Muscle of back (tissue), 13 donors: Measurements from ENCODE around the gene PRR13. TPM values are rescaled to one million over a fixed set of nuclear protein-coding genes. Genes with fewer than 3 reads are reported as not detected.
A peak's percentile ranks its signal among the peaks of the same experiment; 100 is the strongest.
"Not testable (repeated sequence)": the region's sequence is repeated elsewhere in the genome, so short reads cannot be mapped to it uniquely, and the experiment has no call there.

Source experiments
- DNase-seq, 3 donors: peaks; one replicate each; pipeline versions ENCODE4 v3.0.0 to v3.0.0-alpha.2; 2013
- long read RNA-seq, 9 donors: transcript quantifications; one replicate each; lab custom pipeline, GENCODE V29; 2026
- polyA plus RNA-seq, 10 donors: library from polyadenylated mRNA; unstranded; fragments of 120-200 nt; gene quantifications; one replicate each; pipeline ENCODE4 v1.2.1, GENCODE V29; 2013; ENCODE audit not compliant: insufficient read length in 10 of 10

PRR13 gene
- polyA plus RNA-seq, result 10 to 100 TPM; 39.2 to 58.4 (median 49.0) TPM
- long read RNA-seq, donor 1, transcript PRR13-202 (4 exons, 1,229 nt), result major isoform, 9 of 20 reads
- long read RNA-seq, donor 1, partial matches to known transcripts, result 6 of 20 reads
- long read RNA-seq, donor 1, other reads (novel, unspliced or antisense), result 0 of 20 reads
- long read RNA-seq, donor 2, transcript PRR13-202 (4 exons, 1,229 nt), result major isoform, 5 of 9 reads
- long read RNA-seq, donor 2, partial matches to known transcripts, result 0 of 9 reads
- long read RNA-seq, donor 2, other reads (novel, unspliced or antisense), result 0 of 9 reads
- long read RNA-seq, donor 3, result 0 reads
- long read RNA-seq, donor 4, transcript PRR13-202 (4 exons, 1,229 nt), result major isoform, 7 of 14 reads
- long read RNA-seq, donor 4, partial matches to known transcripts, result 0 of 14 reads
- long read RNA-seq, donor 4, other reads (novel, unspliced or antisense), result 0 of 14 reads
- long read RNA-seq, donor 5, transcript PRR13-202 (4 exons, 1,229 nt), result major isoform, 11 of 33 reads
- long read RNA-seq, donor 5, transcript PRR13-208 (3 exons, 786 nt), result minor isoform, 7 of 33 reads
- long read RNA-seq, donor 5, partial matches to known transcripts, result 12 of 33 reads
- long read RNA-seq, donor 5, other reads (novel, unspliced or antisense), result 0 of 33 reads
- long read RNA-seq, donor 6, transcript PRR13-202 (4 exons, 1,229 nt), result major isoform, 7 of 13 reads
- long read RNA-seq, donor 6, partial matches to known transcripts, result 0 of 13 reads
- long read RNA-seq, donor 6, other reads (novel, unspliced or antisense), result 0 of 13 reads
- long read RNA-seq, donor 7, transcript PRR13-202 (4 exons, 1,229 nt), result major isoform, 8 of 14 reads
- long read RNA-seq, donor 7, partial matches to known transcripts, result 0 of 14 reads
- long read RNA-seq, donor 7, other reads (novel, unspliced or antisense), result 0 of 14 reads
- long read RNA-seq, donor 8, transcript PRR13-202 (4 exons, 1,229 nt), result major isoform, 7 of 15 reads
- long read RNA-seq, donor 8, partial matches to known transcripts, result 0 of 15 reads
- long read RNA-seq, donor 8, other reads (novel, unspliced or antisense), result 0 of 15 reads
- long read RNA-seq, donor 9, partial matches to known transcripts, result 0 of 1 reads
- long read RNA-seq, donor 9, other reads (novel, unspliced or antisense), result 0 of 1 reads

- peak; percentile 98 to 100 (median 99) for DNase-seq
Observed at GRCh38 chr12:53441040-53441833, at the start of gene PRR13. Gene PRR13 (plus strand): TSS chr12:53441734. CDS start chr12:53442715, 981 bp downstream.

- DNase-seq, result no peak
Observed at GRCh38 chr12:53399896-53400295, 41.6 kb upstream of the PRR13 start.

GRCh38 chr12:53402351-53402750 lies 39.2 kb upstream of the PRR13 start:
- not testable (repeated sequence) for DNase-seq

GRCh38 chr12:53402871-53403270 lies 38.7 kb upstream of the PRR13 start:
- no peak for DNase-seq

GRCh38 chr12:53410951-53411350 lies 30.6 kb upstream of the PRR13 start:
- DNase-seq, result no peak

GRCh38 chr12:53413485-53414204 lies 27.9 kb upstream of the PRR13 start:
- DNase-seq, result no peak

GRCh38 chr12:53414756-53415417 lies 26.6 kb upstream of the PRR13 start:
- DNase-seq, result peak in 1 of 3 donors; percentile 22

GRCh38 chr12:53415752-53416389 lies 25.7 kb upstream of the PRR13 start:
- DNase-seq, result not testable (repeated sequence)

- DNase-seq, result not testable (repeated sequence)
Observed at GRCh38 chr12:53417291-53417816, 24.2 kb upstream of the PRR13 start.

GRCh38 chr12:53418221-53418620 lies 23.3 kb upstream of the PRR13 start:
- DNase-seq, result no peak

- DNase-seq, result no peak
Observed at GRCh38 chr12:53419756-53420155, 21.8 kb upstream of the PRR13 start.

- not testable (repeated sequence) for DNase-seq
Observed at GRCh38 chr12:53422247-53422646, 19.3 kb upstream of the PRR13 start.

- no peak for DNase-seq
Observed at GRCh38 chr12:53423597-53423996, 17.9 kb upstream of the PRR13 start, which contains the start of gene AMHR2. Gene AMHR2 (plus strand): TSS chr12:53423855. CDS start chr12:53423935, 80 bp downstream.

GRCh38 chr12:53424626-53425514 lies 16.7 kb upstream of the PRR13 start:
- DNase-seq, result no peak

GRCh38 chr12:53425515-53426150 lies 15.9 kb upstream of the PRR13 start:
- DNase-seq, result no peak

GRCh38 chr12:53427905-53428594 lies 13.5 kb upstream of the PRR13 start:
- DNase-seq, result peak in 1 of 3 donors; percentile 59

- no peak for DNase-seq
Observed at GRCh38 chr12:53428741-53429140, 12.8 kb upstream of the PRR13 start.
